SH-SY5Y (cell line): ENCODE results near the gene SIL1.

Experiments used
- GATA2 ChIP-seq: IDR thresholded peaks from 2 replicates; pipeline ENCODE4 v1.6.1; 2011; ENCODE audit warnings: mild to moderate bottlenecking, low read depth, low read length
- GATA3 ChIP-seq: IDR thresholded peaks from 2 replicates; pipeline ENCODE4 v1.6.1; 2011; ENCODE audit warnings: low read depth, mild to moderate bottlenecking, low read length, moderate library complexity

GRCh38 chr5:139090581-139090980 lies 107.6 kb downstream of the SIL1 start:
- TF ChIP-seq GATA2 (no peak), GATA3 (no peak)
